Central memory CD8-positive, alpha-beta T cell (primary cell): ENCODE measurements around the gene KAZN.

Experiments
- ATAC-seq: fragments of 150-1000 bp; cut with Tn5 transposase; replicated peaks from 2 replicates; pipeline ENCODE4 v1.10.0; 2022; ENCODE audit warnings: mild to moderate bottlenecking, moderate FRiP score, moderate number of reproducible peaks; ENCODE audit not compliant: poor library complexity, severe bottlenecking; ENCODE audit errors: extremely low read depth
- DNase-seq, 2 donors: peaks; one replicate each; pipeline ENCODE4 v3.0.0; 2021; ENCODE audit warnings: low spot score in 2 of 2
- H3K27ac Mint-ChIP-seq: one replicate; pipeline ENCODE4 v1.8.0; 2022; ENCODE audit warnings: low read depth, mild to moderate bottlenecking, moderate library complexity, mixed read lengths
- H3K27me3 Mint-ChIP-seq: one replicate; pipeline ENCODE4 v1.8.0; 2022; ENCODE audit warnings: mixed read lengths
- H3K36me3 Mint-ChIP-seq: one replicate; pipeline ENCODE4 v1.8.0; 2022; ENCODE audit warnings: mild to moderate bottlenecking, moderate library complexity, mixed read lengths; ENCODE audit not compliant: insufficient read depth
- H3K4me1 Mint-ChIP-seq: one replicate; pipeline ENCODE4 v1.8.0; 2022; ENCODE audit warnings: mixed read lengths
- H3K4me3 Mint-ChIP-seq: one replicate; pipeline ENCODE4 v1.8.0; 2022; ENCODE audit warnings: mild to moderate bottlenecking, moderate library complexity, mixed read lengths
- H3K9me3 Mint-ChIP-seq: one replicate; pipeline ENCODE4 v1.8.0; 2022; ENCODE audit warnings: mixed read lengths

Gene KAZN

DNA sequence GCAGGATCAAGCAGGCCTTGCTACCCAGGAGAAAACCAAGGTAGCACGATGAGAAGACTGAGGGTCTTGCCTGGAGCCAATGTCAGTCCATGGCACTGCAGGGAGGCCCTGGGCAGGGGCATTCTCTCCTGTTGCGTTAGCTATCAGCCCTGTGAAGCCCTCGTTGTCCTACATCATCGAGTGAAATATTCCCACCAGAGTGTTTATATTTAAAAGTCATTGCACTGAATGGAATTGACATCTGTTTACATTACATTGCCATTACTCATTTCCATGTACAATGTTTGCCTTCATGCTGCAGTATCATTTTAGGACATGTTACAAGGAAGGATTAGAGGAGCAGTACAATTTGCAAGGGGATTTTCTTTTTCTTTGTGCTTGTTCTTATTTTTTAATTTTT lies 243.9 kb downstream of the KAZN start:
- Mint-ChIP-seq H3K27me3 (peaks cover 62% of the 10 kb centered on the region), H3K36me3 (peaks cover 2% of the 10 kb centered on the region), H3K9me3 (peaks cover 11% of the 10 kb centered on the region), H3K4me1 (no peaks in the 10 kb centered on the region), H3K27ac (no peak overlapping the region), H3K4me3 (no peak overlapping the region)
- no peak for ATAC-seq
- DNase-seq, result no peak

DNA sequence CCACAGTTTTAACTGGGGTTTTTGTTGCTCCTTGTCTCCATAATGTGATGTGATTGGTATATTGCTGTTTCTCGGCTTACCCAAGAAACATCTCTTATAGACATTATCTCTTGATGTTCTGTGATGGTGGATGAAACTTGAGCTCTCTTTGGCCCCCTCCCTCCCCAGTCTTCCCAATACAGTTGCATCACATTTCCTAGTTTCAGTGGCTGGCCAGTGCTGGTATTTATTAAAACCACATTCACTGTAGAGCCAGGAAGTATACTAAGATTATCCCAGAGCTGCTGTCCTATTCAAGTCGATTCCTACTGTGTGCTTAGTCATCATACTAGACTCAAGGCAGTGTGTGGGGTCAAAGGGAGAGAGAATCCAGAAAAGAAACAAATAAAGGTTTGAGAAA lies 244.4 kb downstream of the KAZN start:
- no peak for ATAC-seq
- H3K9me3 Mint-ChIP-seq, result peaks cover 11% of the 10 kb centered on the region
- H3K4me1 Mint-ChIP-seq, result no peaks in the 10 kb centered on the region
- H3K36me3 Mint-ChIP-seq, result peaks cover 2% of the 10 kb centered on the region
- peaks cover 62% of the 10 kb centered on the region for H3K27me3 Mint-ChIP-seq
- no peak overlapping the region for H3K27ac Mint-ChIP-seq
- DNase-seq, result no peak
- H3K4me3 Mint-ChIP-seq, result no peak overlapping the region

DNA sequence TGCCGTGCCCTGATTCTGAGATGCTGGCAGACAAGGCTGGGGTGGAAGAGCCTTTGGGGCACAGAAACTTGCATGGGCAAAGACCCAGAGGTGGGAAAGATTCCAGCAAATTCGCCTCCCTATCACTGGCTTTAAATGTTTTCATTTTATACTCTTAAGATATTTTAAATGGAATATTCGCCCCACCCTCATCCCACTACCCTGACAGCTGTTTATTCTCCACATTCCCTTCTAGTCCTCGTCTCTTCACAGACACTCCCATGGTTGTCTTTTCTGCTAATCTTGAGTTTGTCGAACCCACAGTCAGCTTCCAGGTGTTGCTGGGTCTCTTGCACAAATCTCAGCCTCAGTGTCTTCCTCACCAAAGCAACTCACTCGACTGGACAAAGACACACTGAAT lies 245.0 kb downstream of the KAZN start:
- peaks cover 11% of the 10 kb centered on the region for H3K9me3 Mint-ChIP-seq
- ATAC-seq (no peak), DNase-seq (no peak)
- no peaks in the 10 kb centered on the region for H3K4me1 Mint-ChIP-seq
- H3K4me3 Mint-ChIP-seq, result no peak overlapping the region
- H3K36me3 Mint-ChIP-seq, result peaks cover 2% of the 10 kb centered on the region
- H3K27ac Mint-ChIP-seq, result no peak overlapping the region
- H3K27me3 Mint-ChIP-seq, result peaks cover 58% of the 10 kb centered on the region

DNA sequence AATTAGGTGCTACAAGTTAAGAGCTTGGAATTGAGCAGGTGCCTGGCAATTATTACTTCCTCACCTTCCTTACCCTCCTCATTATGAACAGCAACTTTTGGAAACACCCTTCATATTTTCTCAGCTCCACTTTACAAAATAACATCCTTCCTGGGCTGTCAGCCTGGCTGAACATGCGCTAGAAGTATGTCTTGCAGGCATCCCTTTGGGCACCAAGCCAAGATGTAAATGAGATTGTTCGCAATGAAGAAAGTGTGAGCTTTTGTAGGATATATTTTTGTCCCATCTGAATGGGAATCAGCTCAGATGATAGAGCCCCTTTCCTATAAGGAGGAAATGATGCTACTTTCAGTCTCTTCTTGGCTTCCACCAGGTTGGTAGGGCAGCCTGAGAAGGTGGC lies 245.9 kb downstream of the KAZN start:
- no peak overlapping the region for H3K4me3 Mint-ChIP-seq
- DNase-seq (no peak), ATAC-seq (no peak)
- no peaks in the 10 kb centered on the region for H3K4me1 Mint-ChIP-seq
- H3K9me3 Mint-ChIP-seq, result peaks cover 11% of the 10 kb centered on the region
- H3K27me3 Mint-ChIP-seq, result peaks cover 50% of the 10 kb centered on the region
- H3K27ac Mint-ChIP-seq, result no peak overlapping the region
- H3K36me3 Mint-ChIP-seq, result peaks cover 2% of the 10 kb centered on the region

DNA sequence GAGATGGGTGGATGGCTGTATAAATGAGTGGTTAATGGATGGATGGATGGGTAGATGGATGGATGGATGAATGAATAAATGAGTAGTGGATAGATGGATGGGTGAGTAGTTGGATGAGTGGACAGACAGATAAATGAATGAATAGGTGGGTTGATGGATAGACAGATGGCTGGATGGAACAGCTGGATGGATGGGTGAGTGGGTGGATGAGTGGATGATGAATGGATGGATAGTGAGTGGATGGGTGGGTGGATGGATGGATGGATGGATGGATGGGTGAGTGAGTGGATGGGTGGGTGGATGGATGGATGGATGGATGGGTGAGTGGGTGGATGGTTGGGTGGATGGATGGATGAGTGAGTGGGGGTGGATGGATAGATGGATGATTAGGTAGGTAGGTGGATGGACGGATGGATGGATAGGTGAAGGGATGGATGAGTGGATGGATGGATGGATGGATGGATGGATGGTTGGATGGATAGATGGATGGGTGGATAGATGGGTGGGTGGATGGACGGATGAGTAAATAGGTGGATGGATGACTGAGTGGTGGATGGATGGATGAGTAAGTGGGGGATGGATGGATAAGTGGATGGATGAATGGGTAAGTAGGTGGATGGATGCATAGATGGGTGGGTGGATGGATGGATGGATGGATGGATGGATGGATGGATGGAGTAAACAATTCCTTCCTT lies 246.6 kb downstream of the KAZN start:
- no peak for ATAC-seq
- Mint-ChIP-seq H3K9me3 (peaks cover 11% of the 10 kb centered on the region), H3K4me1 (no peaks in the 10 kb centered on the region), H3K36me3 (peaks cover 2% of the 10 kb centered on the region), H3K27me3 (peaks cover 43% of the 10 kb centered on the region), H3K27ac (no peak overlapping the region), H3K4me3 (no peak overlapping the region)
- no peak for DNase-seq

DNA sequence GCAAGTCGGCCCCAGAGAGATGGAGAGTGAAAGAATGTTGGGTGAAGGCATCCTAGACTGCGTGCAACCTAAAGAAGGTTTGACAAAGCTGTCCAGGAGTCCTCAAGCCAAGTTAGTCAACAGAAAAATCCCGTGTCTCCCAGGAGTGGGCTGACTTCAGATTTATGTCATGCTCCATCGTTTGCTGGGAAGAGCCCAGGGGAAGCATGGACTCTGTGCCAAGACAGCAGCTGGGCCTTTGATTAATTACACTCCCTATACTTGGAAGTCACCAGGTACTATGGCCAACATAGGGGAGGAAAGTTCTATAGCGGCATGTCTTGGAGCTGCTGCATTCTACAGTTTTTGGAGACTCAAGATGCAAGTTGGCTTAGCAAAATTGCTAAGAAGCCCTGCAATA lies 247.4 kb downstream of the KAZN start:
- ATAC-seq (no peak), DNase-seq (no peak)
- Mint-ChIP-seq H3K9me3 (peaks cover 11% of the 10 kb centered on the region), H3K27me3 (peaks cover 35% of the 10 kb centered on the region), H3K36me3 (peaks cover 2% of the 10 kb centered on the region), H3K4me1 (no peaks in the 10 kb centered on the region), H3K4me3 (no peak overlapping the region), H3K27ac (no peak overlapping the region)

DNA sequence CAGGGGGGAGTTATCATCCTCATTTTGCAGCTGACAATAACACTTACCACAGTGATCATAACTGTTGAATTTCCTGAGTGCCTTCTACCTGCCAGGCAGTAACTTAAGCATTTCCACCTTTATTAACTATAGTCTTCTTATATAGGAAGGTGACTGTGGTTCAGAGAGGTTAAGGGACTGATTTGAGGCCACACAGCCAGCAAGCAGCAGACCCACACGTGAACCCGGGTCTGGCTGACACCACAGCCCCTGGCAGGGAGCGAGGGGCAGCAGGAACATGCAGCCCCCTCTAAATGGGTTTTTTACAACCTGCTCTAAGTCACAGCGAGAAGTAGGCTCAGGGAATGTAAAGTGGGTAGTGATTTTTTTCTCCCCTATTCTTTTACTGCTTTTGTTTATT lies 248.2 kb downstream of the KAZN start:
- no peak overlapping the region for H3K4me3 Mint-ChIP-seq
- peaks cover 8% of the 10 kb centered on the region for H3K9me3 Mint-ChIP-seq
- no peak overlapping the region for H3K27ac Mint-ChIP-seq
- no peaks in the 10 kb centered on the region for H3K4me1 Mint-ChIP-seq
- H3K27me3 Mint-ChIP-seq, result peaks cover 32% of the 10 kb centered on the region
- peaks cover 2% of the 10 kb centered on the region for H3K36me3 Mint-ChIP-seq
- DNase-seq (no peak), ATAC-seq (no peak)

DNA sequence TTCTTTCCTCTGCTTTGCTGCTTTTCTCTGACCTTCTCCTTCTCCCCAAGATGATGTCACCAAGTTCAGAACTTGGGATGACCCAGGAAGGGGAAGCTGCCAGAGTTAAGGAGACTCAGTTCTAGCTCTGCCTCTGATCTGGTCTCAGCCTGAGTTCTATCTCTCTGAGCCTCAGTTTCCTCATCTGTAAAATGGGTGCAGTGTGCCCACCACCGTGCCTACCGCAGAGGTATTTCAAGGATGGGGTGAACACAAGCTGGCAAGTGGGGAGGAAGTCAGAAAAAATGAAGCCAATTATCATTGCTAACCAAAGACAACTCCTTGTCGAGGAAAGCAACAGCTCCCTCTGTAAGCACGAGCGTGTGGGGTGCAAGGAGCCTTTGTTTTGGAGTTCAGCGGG lies 249.7 kb downstream of the KAZN start:
- Mint-ChIP-seq H3K27ac (no peak overlapping the region), H3K4me1 (no peaks in the 10 kb centered on the region), H3K9me3 (no peaks in the 10 kb centered on the region), H3K36me3 (no peaks in the 10 kb centered on the region), H3K4me3 (no peak overlapping the region), H3K27me3 (peaks cover 26% of the 10 kb centered on the region)
- ATAC-seq (no peak), DNase-seq (no peak)

DNA sequence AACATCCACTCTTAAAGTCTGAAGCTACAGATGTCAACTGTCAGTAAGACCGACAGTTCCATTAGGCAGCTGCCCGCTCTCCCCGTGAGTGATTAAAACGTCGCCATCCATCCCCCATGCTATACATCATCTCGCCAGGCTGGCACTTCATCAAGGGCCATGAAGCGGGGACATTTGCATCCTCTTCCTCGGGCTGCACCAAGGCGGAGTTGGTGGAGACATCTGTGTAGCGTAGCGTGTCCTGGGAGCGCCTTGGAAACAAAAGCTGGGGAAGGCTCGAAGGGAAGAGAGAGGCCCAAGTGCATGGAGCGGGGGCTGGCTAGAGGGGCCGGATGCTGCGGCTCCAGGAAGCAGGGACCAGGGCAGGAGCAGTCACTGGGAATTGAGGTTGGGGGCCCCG lies 250.1 kb downstream of the KAZN start:
- DNase-seq, result no peak
- H3K9me3 Mint-ChIP-seq, result no peaks in the 10 kb centered on the region
- no peak for ATAC-seq
- H3K4me3 Mint-ChIP-seq, result no peak overlapping the region
- no peaks in the 10 kb centered on the region for H3K4me1 Mint-ChIP-seq
- H3K27ac Mint-ChIP-seq, result no peak overlapping the region
- H3K27me3 Mint-ChIP-seq, result peaks cover 24% of the 10 kb centered on the region
- no peaks in the 10 kb centered on the region for H3K36me3 Mint-ChIP-seq

DNA sequence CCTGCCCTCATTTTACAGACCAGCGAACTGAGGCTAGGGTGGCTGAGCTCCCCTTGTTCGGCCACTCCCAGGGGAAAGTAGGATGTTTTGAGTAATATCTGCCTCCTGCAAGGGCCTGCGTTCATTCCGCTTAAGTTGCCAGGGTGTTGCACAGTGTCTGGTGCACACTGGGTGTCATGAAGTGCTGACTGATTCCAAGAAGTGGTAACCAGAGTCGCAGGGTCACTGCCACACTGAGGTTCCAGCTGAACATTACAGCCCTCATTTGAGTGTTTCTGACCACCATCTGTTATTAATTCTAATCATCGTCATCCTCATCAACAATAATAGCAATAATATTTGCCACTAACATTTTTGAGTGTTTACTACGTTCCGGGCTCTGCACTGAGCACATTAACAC lies 250.6 kb downstream of the KAZN start:
- DNase-seq (no peak), ATAC-seq (no peak)
- no peak overlapping the region for H3K4me3 Mint-ChIP-seq
- peaks cover 22% of the 10 kb centered on the region for H3K27me3 Mint-ChIP-seq
- H3K36me3 Mint-ChIP-seq, result no peaks in the 10 kb centered on the region
- no peak overlapping the region for H3K27ac Mint-ChIP-seq
- H3K4me1 Mint-ChIP-seq, result no peaks in the 10 kb centered on the region
- no peaks in the 10 kb centered on the region for H3K9me3 Mint-ChIP-seq

DNA sequence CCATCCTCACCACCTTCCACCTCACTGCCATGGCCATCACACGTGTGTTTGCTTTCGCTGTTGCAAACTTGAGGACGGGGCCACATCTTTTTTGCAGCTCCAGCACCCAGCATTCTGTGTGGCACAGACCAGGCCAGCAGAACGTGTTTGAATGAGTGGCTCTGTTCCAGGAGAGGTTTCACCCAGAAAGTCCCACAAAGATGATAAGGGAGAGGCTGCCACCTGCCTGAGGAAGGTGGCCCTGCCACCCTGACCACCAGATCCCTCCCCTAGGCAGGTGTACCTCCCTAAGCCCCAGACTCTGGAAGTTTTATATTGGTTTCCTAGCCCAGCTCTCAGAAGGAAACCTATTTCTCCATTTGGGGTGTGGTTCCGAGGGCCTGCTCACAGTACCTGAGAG lies 252.1 kb downstream of the KAZN start:
- Mint-ChIP-seq H3K27ac (no peak overlapping the region), H3K9me3 (no peaks in the 10 kb centered on the region), H3K4me1 (no peaks in the 10 kb centered on the region), H3K4me3 (no peak overlapping the region), H3K36me3 (no peaks in the 10 kb centered on the region), H3K27me3 (peaks cover 35% of the 10 kb centered on the region)
- no peak for ATAC-seq
- DNase-seq, result no peak

DNA sequence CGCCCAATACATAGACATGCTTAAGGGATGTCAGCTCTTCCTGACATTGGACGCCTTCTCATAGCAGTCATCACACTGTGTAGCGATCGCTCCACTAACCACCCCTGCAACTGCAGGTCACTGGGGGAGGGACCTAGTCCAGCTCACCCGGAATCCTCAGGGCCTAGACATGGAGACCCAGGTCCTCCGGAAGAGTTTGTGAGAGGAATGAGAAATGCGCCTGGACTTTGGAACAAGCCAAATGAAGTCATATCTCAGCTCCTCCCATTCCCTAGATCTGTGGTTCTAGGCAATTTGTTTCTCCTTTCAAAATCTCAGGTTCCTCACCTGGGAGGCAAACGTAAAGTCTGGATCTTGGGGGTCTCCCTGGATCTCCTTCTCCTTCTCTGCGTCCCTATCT lies 253.3 kb downstream of the KAZN start:
- no peaks in the 10 kb centered on the region for H3K4me1 Mint-ChIP-seq
- no peak for ATAC-seq

DNA sequence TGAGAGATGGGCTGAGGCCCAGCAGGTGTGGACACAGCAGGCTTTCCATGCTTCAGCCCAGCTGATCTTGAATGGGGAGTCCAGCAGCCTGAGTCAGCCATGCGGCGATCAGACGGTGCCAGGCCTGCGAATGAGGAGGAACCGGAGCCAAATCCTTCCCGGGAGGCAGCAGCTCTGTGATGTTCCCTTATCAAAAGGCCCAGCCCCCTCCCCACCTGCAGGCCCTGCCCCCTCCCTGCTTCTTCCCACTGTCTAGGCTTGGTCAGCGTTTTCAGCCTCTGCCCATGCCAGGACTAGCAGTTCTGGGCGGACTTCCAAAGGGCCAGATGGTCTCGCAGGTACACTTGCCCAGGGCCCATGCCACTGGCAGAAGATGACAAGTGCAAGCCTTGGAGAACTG lies 253.8 kb downstream of the KAZN start:
- no peak overlapping the region for H3K27ac Mint-ChIP-seq
- peaks cover 45% of the 10 kb centered on the region for H3K27me3 Mint-ChIP-seq
- H3K4me3 Mint-ChIP-seq, result no peak overlapping the region
- H3K36me3 Mint-ChIP-seq, result no peaks in the 10 kb centered on the region
- DNase-seq, result no peak
- no peak for ATAC-seq
- H3K4me1 Mint-ChIP-seq, result no peaks in the 10 kb centered on the region
- H3K9me3 Mint-ChIP-seq, result no peaks in the 10 kb centered on the region

More for the DNA sequence above, 253.3 kb downstream of the KAZN start:
- Mint-ChIP-seq H3K9me3 (no peaks in the 10 kb centered on the region), H3K36me3 (no peaks in the 10 kb centered on the region), H3K27me3 (peaks cover 40% of the 10 kb centered on the region), H3K27ac (no peak overlapping the region), H3K4me3 (no peak overlapping the region)
- DNase-seq, result no peak

DNA sequence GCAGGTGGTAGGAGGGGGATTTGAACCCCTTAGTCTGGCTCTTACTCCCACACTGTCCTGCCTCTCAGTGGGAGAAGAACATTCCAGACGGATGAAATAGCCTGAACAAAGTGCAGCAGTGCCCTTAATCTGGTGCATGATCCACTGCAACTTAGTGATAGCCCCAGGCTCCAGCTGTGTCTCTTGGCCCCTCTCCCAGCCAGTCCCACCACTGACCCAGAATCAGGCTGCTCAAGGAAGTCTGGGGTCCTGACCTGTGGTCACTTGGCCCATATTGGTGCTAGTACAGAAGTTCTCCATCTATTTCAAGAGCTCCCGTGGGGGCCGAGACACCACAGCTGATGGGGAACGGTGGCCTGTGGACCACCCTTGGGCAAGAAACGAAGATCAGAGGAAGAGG lies 255.0 kb downstream of the KAZN start:
- H3K36me3 Mint-ChIP-seq, result no peaks in the 10 kb centered on the region
- H3K27me3 Mint-ChIP-seq, result peaks cover 55% of the 10 kb centered on the region
- no peaks in the 10 kb centered on the region for H3K4me1 Mint-ChIP-seq
- no peak overlapping the region for H3K27ac Mint-ChIP-seq
- DNase-seq (no peak), ATAC-seq (no peak)
- H3K4me3 Mint-ChIP-seq, result no peak overlapping the region
- H3K9me3 Mint-ChIP-seq, result no peaks in the 10 kb centered on the region
